ENCODE data around the gene RRP1. TPM values are rescaled to one million over a fixed set of nuclear protein-coding genes. Genes with fewer than 3 reads are reported as not detected.
A peak's percentile ranks its signal among the peaks of the same experiment; 100 is the strongest.

RRP1 gene
- total RNA-seq, 1 experiment from 2014 or later: 76.7 TPM

GRCh38 chr21:43824333-43825241, 35.2 kb downstream of the RRP1 start:
- Histone ChIP-seq H3K4me2 (ENCODE audit: insufficient read depth, insufficient read length, low read length) (no peak overlapping the region), H3K9me3 (ENCODE audit: control insufficient read depth, low read depth, low read length) (no peaks in the 10 kb centered on the region), H3K23ac (ENCODE audit: insufficient read length, low read depth, low read length) (no peak overlapping the region), H3K27me3 (ENCODE audit: insufficient read depth, low read length) (no peaks in the 10 kb centered on the region), H4K91ac (ENCODE audit: insufficient read length, low read depth, low read length) (no peak overlapping the region), H3K18ac (ENCODE audit: insufficient read length, low read depth, low read length) (no peak overlapping the region), H3K4ac (ENCODE audit: low read depth, low read length) (no peak overlapping the region), H2BK15ac (ENCODE audit: low read depth, low read length) (no peak overlapping the region), H4K20me1 (ENCODE audit: control insufficient read depth, insufficient read depth, insufficient read length) (no peaks in the 10 kb centered on the region), H4K8ac (replicated peaks; ENCODE audit: insufficient read length, low read depth, low read length) (no peak overlapping the region), H2BK12ac (ENCODE audit: insufficient read length, low read depth, low read length) (no peak overlapping the region), H2BK20ac (ENCODE audit: low read depth, low read length, poor library complexity, severe bottlenecking) (no peak overlapping the region), H2AFZ (ENCODE audit: low read length) (no peak overlapping the region), H4K5ac (ENCODE audit: insufficient read length, low read depth, low read length) (no peak overlapping the region), H3K14ac (ENCODE audit: insufficient read depth, low read length) (no peak overlapping the region), H3K79me2 (ENCODE audit: insufficient read depth, low read length) (no peaks in the 10 kb centered on the region), H3K9ac (ENCODE audit: extremely low read depth, insufficient read length, low read length) (no peak overlapping the region), H2BK5ac (ENCODE audit: insufficient read length, low read length) (no peak overlapping the region), H2AK5ac (ENCODE audit: insufficient read length, low read length) (no peak overlapping the region), H3K4me1 (ENCODE audit: insufficient read depth, low read length) (no peaks in the 10 kb centered on the region), H3T11ph (ENCODE audit: low read length) (no peak overlapping the region), H3K27ac (ENCODE audit: insufficient read length, low read depth, low read length) (no peak overlapping the region), H3K56ac (ENCODE audit: insufficient read length, low read depth, low read length) (no peak overlapping the region), H2BK120ac (ENCODE audit: low read depth, low read length, poor library complexity, severe bottlenecking) (no peak overlapping the region), H3K23me2 (ENCODE audit: insufficient read length, low read depth, low read length, poor library complexity, severe bottlenecking) (no peaks in the 10 kb centered on the region), H3K79me1 (ENCODE audit: insufficient read depth, low read depth, low read length, poor library complexity, severe bottlenecking) (no peaks in the 10 kb centered on the region)
- peaks cover 8% of the 10 kb centered on the region in 2 experiments for H3K4me1 Mint-ChIP-seq
- H3K9me3 Mint-ChIP-seq: peaks cover 2 to 8% of the 10 kb centered on the region in 2 experiments; a peak in 2 of 5 replicates
- no peak for TF ChIP-seq CTCF (conservative IDR thresholded peaks at IDR 0.05)
- peaks cover 6 to 14% (median 10%) of the 10 kb centered on the region in 3 experiments; a peak in 5 of 7 replicates for H3K36me3 Mint-ChIP-seq (ENCODE audit: insufficient read depth in 1 of 3, low read depth in 3 of 3)
- DNase-seq: no peak
- no CpG with 5 or more reads among the region's 17 CpGs for WGBS (ENCODE audit: extremely low coverage, insufficient read length, low lambda C conversion rate)
- H3K4me3 Mint-ChIP-seq: no peak overlapping the region
- H3K27me3 Mint-ChIP-seq (ENCODE audit: low read depth): peaks cover 1% of the 10 kb centered on the region
- H3K27ac Mint-ChIP-seq: peak overlapping the region in 1 of 3 experiments; percentile 15; a peak in 1 of 7 replicates

Data from H9 (cell line).